ENCODE measurements around the gene ASTN1.

Gene ASTN1

GRCh38 chr1:176884911-176885310 lies 279.6 kb downstream of the ASTN1 start:
- H3K9ac ChIP-seq (ENCODE audit: low read depth, low read length, poor library complexity, severe bottlenecking), result no peak overlapping the region
- H3F3A ChIP-seq (ENCODE audit: low read depth), result no peaks in the 10 kb centered on the region
- no peak overlapping the region for H2AFZ ChIP-seq (ENCODE audit: low read length)
- no peaks in the 10 kb centered on the region for H3K9me2 ChIP-seq (replicated peaks; ENCODE audit: low read depth, low read length)
- no peaks in the 10 kb centered on the region for H4K20me1 ChIP-seq (ENCODE audit: insufficient read depth, low read length, poor library complexity, severe bottlenecking)
- TF ChIP-seq EZH2phosphoT487 (IDR thresholded peaks at IDR 0.05; ENCODE audit: borderline replicate concordance) (no peak), CTCF (conservative IDR thresholded peaks at IDR 0.05; ENCODE audit: low read length) (no peak)
- no peak overlapping the region for H3K4me2 ChIP-seq (ENCODE audit: low read depth, low read length, poor library complexity, severe bottlenecking)
- no peaks in the 10 kb centered on the region for H3K9me3 ChIP-seq (ENCODE audit: insufficient read depth, low read depth, low read length)
- no peaks in the 10 kb centered on the region for H3K79me2 ChIP-seq (ENCODE audit: insufficient read depth, low read length)
- no peak overlapping the region for H3K4me3 ChIP-seq (ENCODE audit: low read length, poor library complexity, severe bottlenecking)
- H3K36me3 ChIP-seq (ENCODE audit: insufficient read depth, low read length), result no peaks in the 10 kb centered on the region
- H3K4me1 ChIP-seq (ENCODE audit: insufficient read depth, low read length, poor library complexity, severe bottlenecking), result no peaks in the 10 kb centered on the region
- H3K27me3 ChIP-seq (ENCODE audit: insufficient read depth, low read length, poor library complexity, severe bottlenecking), result no peaks in the 10 kb centered on the region

GRCh38 chr1:176884286-176884685 lies 280.2 kb downstream of the ASTN1 start:
- Histone ChIP-seq H3K9ac (ENCODE audit: low read depth, low read length, poor library complexity, severe bottlenecking) (no peak overlapping the region), H3K4me1 (ENCODE audit: insufficient read depth, low read length, poor library complexity, severe bottlenecking) (no peaks in the 10 kb centered on the region), H3K27me3 (ENCODE audit: insufficient read depth, low read length, poor library complexity, severe bottlenecking) (no peaks in the 10 kb centered on the region), H3K4me2 (ENCODE audit: low read depth, low read length, poor library complexity, severe bottlenecking) (no peak overlapping the region), H3K36me3 (ENCODE audit: insufficient read depth, low read length) (no peaks in the 10 kb centered on the region), H4K20me1 (ENCODE audit: insufficient read depth, low read length, poor library complexity, severe bottlenecking) (no peaks in the 10 kb centered on the region), H3K4me3 (ENCODE audit: low read length, poor library complexity, severe bottlenecking) (no peak overlapping the region), H3K9me2 (replicated peaks; ENCODE audit: low read depth, low read length) (no peaks in the 10 kb centered on the region), H3K9me3 (ENCODE audit: insufficient read depth, low read depth, low read length) (no peaks in the 10 kb centered on the region), H3F3A (ENCODE audit: low read depth) (no peaks in the 10 kb centered on the region), H3K79me2 (ENCODE audit: insufficient read depth, low read length) (no peaks in the 10 kb centered on the region), H2AFZ (ENCODE audit: low read length) (no peak overlapping the region)
- TF ChIP-seq EZH2phosphoT487 (IDR thresholded peaks at IDR 0.05; ENCODE audit: borderline replicate concordance), result no peak
- TF ChIP-seq CTCF (conservative IDR thresholded peaks at IDR 0.05; ENCODE audit: low read length), result no peak

- no peak overlapping the region for H2AFZ ChIP-seq (ENCODE audit: low read length)
- H4K20me1 ChIP-seq (ENCODE audit: insufficient read depth, low read length, poor library complexity, severe bottlenecking), result no peaks in the 10 kb centered on the region
- no peaks in the 10 kb centered on the region for H3K9me3 ChIP-seq (ENCODE audit: insufficient read depth, low read depth, low read length)
- H3K4me1 ChIP-seq (ENCODE audit: insufficient read depth, low read length, poor library complexity, severe bottlenecking), result no peaks in the 10 kb centered on the region
- H3K36me3 ChIP-seq (ENCODE audit: insufficient read depth, low read length), result no peaks in the 10 kb centered on the region
- H3K9ac ChIP-seq (ENCODE audit: low read depth, low read length, poor library complexity, severe bottlenecking), result no peak overlapping the region
- no peaks in the 10 kb centered on the region for H3K79me2 ChIP-seq (ENCODE audit: insufficient read depth, low read length)
- no peaks in the 10 kb centered on the region for H3F3A ChIP-seq (ENCODE audit: low read depth)
- H3K27me3 ChIP-seq (ENCODE audit: insufficient read depth, low read length, poor library complexity, severe bottlenecking), result no peaks in the 10 kb centered on the region
- H3K9me2 ChIP-seq (replicated peaks; ENCODE audit: low read depth, low read length), result no peaks in the 10 kb centered on the region
- no peak overlapping the region for H3K4me3 ChIP-seq (ENCODE audit: low read length, poor library complexity, severe bottlenecking)
- TF ChIP-seq EZH2phosphoT487 (IDR thresholded peaks at IDR 0.05; ENCODE audit: borderline replicate concordance) (no peak), CTCF (conservative IDR thresholded peaks at IDR 0.05; ENCODE audit: low read length) (peak; percentile 93)
- H3K4me2 ChIP-seq (ENCODE audit: low read depth, low read length, poor library complexity, severe bottlenecking), result no peak overlapping the region
Measured at GRCh38 chr1:176880955-176881595, 283.4 kb downstream of the ASTN1 start.

Data from Loucy (cell line).